Esophagus (tissue), 2 donors: ENCODE data around the gene GPNMB. TPM values are rescaled to one million over a fixed set of nuclear protein-coding genes. Genes with fewer than 3 reads are reported as not detected.

Experiments
- H3K27ac ChIP-seq, 2 donors: one replicate each; pipeline ENCODE4 v1.5.1; 2013; ENCODE audit warnings: low read depth in 2 of 2, mild to moderate bottlenecking in 2 of 2, inconsistent platforms in 1 of 2, low read length in 1 of 2, moderate library complexity in 1 of 2
- H3K27me3 ChIP-seq, 2 donors: one replicate each; pipeline ENCODE4 v1.6.1; 2013; ENCODE audit warnings: low read length in 2 of 2, control low read depth in 1 of 2, mild to moderate bottlenecking in 1 of 2; ENCODE audit not compliant: insufficient read depth in 2 of 2, control insufficient read depth in 1 of 2
- H3K36me3 ChIP-seq, 2 donors: one replicate each; pipeline ENCODE4 v1.6.1; 2013; ENCODE audit warnings: low read length in 1 of 2; ENCODE audit not compliant: control insufficient read depth in 2 of 2, insufficient read depth in 2 of 2
- H3K4me1 ChIP-seq, 2 donors: one replicate each; pipeline ENCODE4 v1.6.1; 2013; ENCODE audit warnings: low read length in 1 of 2; ENCODE audit not compliant: control insufficient read depth in 2 of 2, insufficient read depth in 2 of 2
- H3K4me3 ChIP-seq, 2 donors: one replicate each; pipeline ENCODE4 v1.5.1; 2013; ENCODE audit warnings: low read length in 2 of 2, mild to moderate bottlenecking in 2 of 2, low read depth in 1 of 2, moderate library complexity in 1 of 2
- H3K9me3 ChIP-seq, 2 donors: one replicate each; pipeline ENCODE4 v1.6.1; 2013; ENCODE audit warnings: mild to moderate bottlenecking in 2 of 2, low read depth in 1 of 2, low read length in 1 of 2, moderate library complexity in 1 of 2; ENCODE audit not compliant: control insufficient read depth in 2 of 2, insufficient read depth in 1 of 2
- WGBS, 2 donors: extraction: QIAGEN DNeasy Blood & Tissue Kit; methylation state at CpG; one replicate each; pipeline ENCODE4 v1.1.7; 2013; 5-methylcytosine and 5-hydroxymethylcytosine counted together
- polyA plus RNA-seq, 2 donors: library from polyadenylated mRNA; stranded (reverse); fragments of 200-250 nt; gene quantifications; one replicate each; pipeline ENCODE4 v1.2.3, GENCODE V29; 2013
- donor health status: healthy with polysubstance abuse.
- donor health status: Bipolar disorder and iron deficiency.

GPNMB gene
- polyA plus RNA-seq, 2 donors = 30.6 to 55.0 TPM

DNA sequence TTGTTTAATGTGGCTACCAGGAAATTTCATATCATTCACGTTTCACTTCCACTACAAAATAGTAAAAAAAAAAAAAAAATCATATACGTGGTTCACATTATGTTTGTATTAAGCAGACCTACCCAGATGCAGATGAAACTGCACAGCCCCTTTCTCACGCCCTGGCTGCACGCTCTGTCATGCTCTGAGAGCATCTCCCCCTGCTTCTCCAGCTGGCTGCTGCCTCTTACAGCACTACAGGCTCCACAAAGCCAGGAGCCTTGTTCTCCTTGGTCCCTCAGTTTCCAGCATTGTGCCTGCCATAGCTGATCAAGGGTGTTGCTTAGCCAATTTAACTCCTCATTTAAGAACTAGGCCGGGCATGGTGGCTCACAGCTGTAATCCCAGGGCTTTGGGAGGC, 6.9 kb upstream of the GPNMB start:
- Histone ChIP-seq H3K27me3 (no peaks in the 10 kb centered on the region), H3K36me3 (no peaks in the 10 kb centered on the region), H3K27ac (no peak overlapping the region), H3K4me3 (no peak overlapping the region), H3K9me3 (no peaks in the 10 kb centered on the region), H3K4me1 (no peaks in the 10 kb centered on the region)
- WGBS, 2 donors = 60 to 65% methylated on average over 5 of the region's 5 CpGs

- 36 to 53% methylated on average over 3 of the region's 3 CpGs for WGBS, 2 donors
- no peaks in the 10 kb centered on the region for H3K9me3 ChIP-seq
- H3K27ac ChIP-seq = peak overlapping the region in 1 of 2 donors; percentile 26
- H3K36me3 ChIP-seq = no peaks in the 10 kb centered on the region
- H3K4me3 ChIP-seq = no peak overlapping the region
- H3K4me1 ChIP-seq = peaks cover 0 to 2% of the 10 kb centered on the region in 2 donors
- no peaks in the 10 kb centered on the region for H3K27me3 ChIP-seq
Measured at GRCh38 chr7:23242321-23242720, 4.3 kb upstream of the GPNMB start.

DNA sequence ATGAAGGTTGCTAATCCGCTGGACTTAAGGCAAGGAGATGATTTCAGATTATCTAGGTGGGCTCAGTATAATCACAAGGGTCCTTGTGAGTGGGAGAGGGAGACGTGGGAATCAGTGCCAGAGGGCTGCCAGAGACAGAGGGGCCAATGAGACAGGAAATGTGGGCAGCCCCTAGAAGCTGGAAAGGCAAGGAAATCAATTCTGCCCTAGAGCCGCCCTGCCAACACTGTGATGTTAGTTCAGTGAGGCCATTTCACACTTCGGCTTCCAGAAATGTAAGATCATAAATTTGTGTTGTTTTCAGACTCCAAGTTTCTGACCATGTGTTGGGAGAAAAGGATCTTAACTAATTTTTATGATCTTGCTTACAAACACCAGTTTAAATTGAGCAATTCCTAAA, 3.6 kb upstream of the GPNMB start:
- Histone ChIP-seq H3K27me3 (no peaks in the 10 kb centered on the region), H3K27ac (peak overlapping the region; percentile 26 to 40), H3K36me3 (no peaks in the 10 kb centered on the region), H3K9me3 (no peaks in the 10 kb centered on the region), H3K4me3 (no peak overlapping the region), H3K4me1 (peaks cover 3 to 4% of the 10 kb centered on the region in 2 donors)
- WGBS, 2 donors = 52 to 61% methylated on average over 4 of the region's 4 CpGs

- Histone ChIP-seq H3K27me3 (no peaks in the 10 kb centered on the region), H3K9me3 (no peaks in the 10 kb centered on the region), H3K4me3 (peak overlapping the region; percentile 58 to 60), H3K27ac (peak overlapping the region; percentile 62 to 76), H3K4me1 (peaks cover 3 to 4% of the 10 kb centered on the region in 2 donors), H3K36me3 (no peaks in the 10 kb centered on the region)
- WGBS, 2 donors = 32 to 51% methylated on average over 6 of the region's 6 CpGs
Measured at GRCh38 chr7:23247046-23247602, 549 bp downstream of the GPNMB start.

- Histone ChIP-seq H3K9me3 (no peaks in the 10 kb centered on the region), H3K4me1 (peaks cover 3 to 4% of the 10 kb centered on the region in 2 donors), H3K4me3 (peak overlapping the region; percentile 58 to 60), H3K36me3 (no peaks in the 10 kb centered on the region), H3K27me3 (no peaks in the 10 kb centered on the region), H3K27ac (peak overlapping the region; percentile 62 to 76)
- 5 to 9% methylated on average over 49 to 53 of the region's 53 CpGs for WGBS, 2 donors
Measured at GRCh38 chr7:23247603-23248335, 1.2 kb downstream of the GPNMB start.

- no peak overlapping the region for H3K27ac ChIP-seq
Measured at GRCh38 chr7:23249486-23249885, 2.9 kb downstream of the GPNMB start.

GRCh38 chr7:23254051-23254681, 7.6 kb downstream of the GPNMB start:
- H3K36me3 ChIP-seq = peaks cover 0 to 2% of the 10 kb centered on the region in 2 donors
- WGBS, 2 donors = 87 to 89% methylated on average over 7 of the region's 7 CpGs
- no peaks in the 10 kb centered on the region for H3K9me3 ChIP-seq

More at GRCh38 chr7:23249486-23249885, 2.9 kb downstream of the GPNMB start:
- Histone ChIP-seq H3K27me3 (no peaks in the 10 kb centered on the region), H3K4me1 (peaks cover 3 to 4% of the 10 kb centered on the region in 2 donors), H3K36me3 (peaks cover 0 to 2% of the 10 kb centered on the region in 2 donors), H3K4me3 (no peak overlapping the region), H3K9me3 (no peaks in the 10 kb centered on the region)

GRCh38 chr7:23256731-23257130, 10.2 kb downstream of the GPNMB start:
- 82 to 83% methylated on average over 7 of the region's 7 CpGs for WGBS, 2 donors
- Histone ChIP-seq H3K9me3 (no peaks in the 10 kb centered on the region), H3K4me3 (no peak overlapping the region), H3K36me3 (peaks cover 0 to 4% of the 10 kb centered on the region in 2 donors), H3K27me3 (no peaks in the 10 kb centered on the region), H3K4me1 (no peaks in the 10 kb centered on the region), H3K27ac (no peak overlapping the region)

More at GRCh38 chr7:23254051-23254681, 7.6 kb downstream of the GPNMB start:
- Histone ChIP-seq H3K4me3 (no peak overlapping the region), H3K27ac (no peak overlapping the region), H3K27me3 (no peaks in the 10 kb centered on the region), H3K4me1 (no peaks in the 10 kb centered on the region)

DNA sequence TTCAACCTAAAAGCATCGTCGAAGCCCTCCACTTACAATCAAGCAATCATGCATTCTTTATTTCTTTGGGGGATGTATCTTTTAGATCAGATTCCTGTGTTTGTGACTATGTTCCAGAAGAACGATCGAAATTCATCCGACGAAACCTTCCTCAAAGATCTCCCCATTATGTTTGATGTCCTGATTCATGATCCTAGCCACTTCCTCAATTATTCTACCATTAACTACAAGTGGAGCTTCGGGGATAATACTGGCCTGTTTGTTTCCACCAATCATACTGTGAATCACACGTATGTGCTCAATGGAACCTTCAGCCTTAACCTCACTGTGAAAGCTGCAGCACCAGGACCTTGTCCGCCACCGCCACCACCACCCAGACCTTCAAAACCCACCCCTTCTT, 13.8 kb downstream of the GPNMB start:
- Histone ChIP-seq H3K4me3 (no peak overlapping the region), H3K36me3 (peaks cover 2% of the 10 kb centered on the region in 2 donors)
- WGBS, 2 donors = 85 to 86% methylated on average over 10 of the region's 10 CpGs

More for the DNA sequence above, 13.8 kb downstream of the GPNMB start:
- no peak overlapping the region for H3K27ac ChIP-seq
- H3K27me3 ChIP-seq = no peaks in the 10 kb centered on the region
- H3K9me3 ChIP-seq = no peaks in the 10 kb centered on the region
- H3K4me1 ChIP-seq = no peaks in the 10 kb centered on the region
